Renal cortical epithelial cell (primary cell): ENCODE results near the gene LANCL2. TPM values are rescaled to one million over a fixed set of nuclear protein-coding genes. Genes with fewer than 3 reads are reported as not detected.

Experiments used
- DNase-seq: peaks from one replicate; pipeline ENCODE4 v3.0.0-alpha.2; 2011; ENCODE audit warnings: low read depth
- total RNA-seq: library from RNA; depleted of rRNA; stranded (reverse); fragments of >200 nt; gene quantifications from 2 replicates; pipeline ENCODE4 v1.2.3, GENCODE V29; 2014

Gene LANCL2
- total RNA-seq, 1 donor from 2014 or later: 26.0 TPM

- DNase-seq: no peak
Measured at GRCh38 chr7:55438085-55438756, 73.1 kb downstream of the LANCL2 start.

GRCh38 chr7:55438757-55439525 lies 73.8 kb downstream of the LANCL2 start:
- no peak for DNase-seq

- DNase-seq: no peak
Measured at GRCh38 chr7:55439627-55440026, 74.5 kb downstream of the LANCL2 start.

GRCh38 chr7:55440040-55440690 lies 75.0 kb downstream of the LANCL2 start:
- no peak for DNase-seq

GRCh38 chr7:55441002-55441401 lies 75.9 kb downstream of the LANCL2 start:
- no peak for DNase-seq

GRCh38 chr7:55441774-55442522 lies 76.8 kb downstream of the LANCL2 start:
- peak; percentile 56 for DNase-seq

- no peak for DNase-seq
Measured at GRCh38 chr7:55444786-55445185, 79.6 kb downstream of the LANCL2 start.

GRCh38 chr7:55448526-55448925 lies 83.4 kb downstream of the LANCL2 start:
- DNase-seq: no peak

- DNase-seq: no peak
Measured at GRCh38 chr7:55449205-55449991, 84.3 kb downstream of the LANCL2 start.

- no peak for DNase-seq
Measured at GRCh38 chr7:55449992-55450535, 84.9 kb downstream of the LANCL2 start.

GRCh38 chr7:55452971-55453370 lies 87.8 kb downstream of the LANCL2 start:
- no peak for DNase-seq

- DNase-seq: no peak
Measured at GRCh38 chr7:55457801-55458200, 92.7 kb downstream of the LANCL2 start.

GRCh38 chr7:55458351-55458750 lies 93.2 kb downstream of the LANCL2 start:
- no peak for DNase-seq

GRCh38 chr7:55463686-55464262 lies 98.6 kb downstream of the LANCL2 start:
- DNase-seq: no peak

- no peak for DNase-seq
Measured at GRCh38 chr7:55464422-55464821, 99.3 kb downstream of the LANCL2 start.

GRCh38 chr7:55465691-55466090 lies 100.6 kb downstream of the LANCL2 start:
- DNase-seq: no peak

GRCh38 chr7:55467047-55467593 lies 102.0 kb downstream of the LANCL2 start:
- no peak for DNase-seq

GRCh38 chr7:55468495-55468894 lies 103.4 kb downstream of the LANCL2 start:
- no peak for DNase-seq

- DNase-seq: no peak
Measured at GRCh38 chr7:55469271-55469681, 104.1 kb downstream of the LANCL2 start.

GRCh38 chr7:55469721-55470120 lies 104.6 kb downstream of the LANCL2 start:
- no peak for DNase-seq
